NK-92 treated with Interleukin-12 subunit alpha and Interleukin-12 subunit beta, amount 100 ng/mL, for 24 hours (cell line): ENCODE measurements around the gene CCDC88C.
"Not testable (repeated sequence)": the region's sequence is repeated elsewhere in the genome, so short reads cannot be mapped to it uniquely, and the experiment has no call there.

Experiments used
- DNase-seq: peaks from one replicate; lab custom pipeline; 2025; lab: John Stamatoyannopoulos, UW

CCDC88C gene

GRCh38 chr14:91271639-91272038 is 146.0 kb downstream of the CCDC88C start:
- DNase-seq, result no peak

- DNase-seq, result no peak
Observed at GRCh38 chr14:91270619-91271018, 147.0 kb downstream of the CCDC88C start.

- no peak for DNase-seq
Observed at GRCh38 chr14:91270188-91270587, 147.4 kb downstream of the CCDC88C start.

- no peak for DNase-seq
Observed at GRCh38 chr14:91269076-91269991, 148.3 kb downstream of the CCDC88C start.

- no peak for DNase-seq
Observed at GRCh38 chr14:91267965-91268437, 149.6 kb downstream of the CCDC88C start.

- DNase-seq, result not testable (repeated sequence)
Observed at GRCh38 chr14:91266276-91266675, 151.3 kb downstream of the CCDC88C start.

- DNase-seq, result no peak
Observed at GRCh38 chr14:91265404-91265803, 152.2 kb downstream of the CCDC88C start.

- no peak for DNase-seq
Observed at GRCh38 chr14:91264151-91265150, 153.2 kb downstream of the CCDC88C start.

GRCh38 chr14:91263329-91263728 is 154.3 kb downstream of the CCDC88C start:
- no peak for DNase-seq

- no peak for DNase-seq
Observed at GRCh38 chr14:91261986-91262549, 155.6 kb downstream of the CCDC88C start.

- DNase-seq, result peak; percentile 59
Observed at GRCh38 chr14:91261115-91261514, 156.5 kb downstream of the CCDC88C start.

- no peak for DNase-seq
Observed at GRCh38 chr14:91258876-91259275, 158.7 kb downstream of the CCDC88C start.

GRCh38 chr14:91258011-91258618 is 159.5 kb downstream of the CCDC88C start:
- no peak for DNase-seq

GRCh38 chr14:91257328-91258010 is 160.2 kb downstream of the CCDC88C start:
- no peak for DNase-seq

- no peak for DNase-seq
Observed at GRCh38 chr14:91256661-91257060, 161.0 kb downstream of the CCDC88C start.

- no peak for DNase-seq
Observed at GRCh38 chr14:91255026-91255695, 162.5 kb downstream of the CCDC88C start.

GRCh38 chr14:91254461-91254860 is 163.2 kb downstream of the CCDC88C start:
- DNase-seq, result peak; percentile 35

- DNase-seq, result no peak
Observed at GRCh38 chr14:91253795-91254323, 163.8 kb downstream of the CCDC88C start.

- peak; percentile 59 for DNase-seq
Observed at GRCh38 chr14:91252871-91253794, 164.5 kb downstream of the CCDC88C start.
